ENCODE measurements around the gene LONP1.
"Not testable (repeated sequence)": the region's sequence is repeated elsewhere in the genome, so short reads cannot be mapped to it uniquely, and the experiment has no call there.

Gene LONP1

GRCh38 chr19:5707576-5708575 lies 12.1 kb downstream of the LONP1 start:
- TF ChIP-seq L3MBTL2 (conservative IDR thresholded peaks at IDR 0.05) (no peak), BHLHE40 (IDR thresholded peaks at IDR 0.05; ENCODE audit: borderline replicate concordance) (no peak)
- no peak for DNase-seq (ENCODE audit: extremely low spot score)
- POLR2A ChIA-PET: interaction anchor here (1.4 to 3.6 kb wide), 2 partner anchors 9 to 11 kb away, joined by 6 to 12 read pairs; no protein-coding TSS in a partner anchor
- CTCF ChIA-PET: interaction anchor here (1.0 kb wide), 1 partner anchor 19 kb away, joined by 4 read pairs; no protein-coding TSS in a partner anchor

- ChIA-PET CTCF (interaction anchor here (1.0 kb wide), 1 partner anchor 18 kb away, joined by 4 read pairs; no protein-coding TSS in a partner anchor), POLR2A (interaction anchor here (1.0 to 3.6 kb wide), 3 partner anchors 8 to 12 kb away, joined by 3 to 12 read pairs (median 6); no protein-coding TSS in a partner anchor)
- TF ChIP-seq FOXA1 (IDR thresholded peaks at IDR 0.05): no peak
- no peak for TF ChIP-seq L3MBTL2 (conservative IDR thresholded peaks at IDR 0.05)
- TF ChIP-seq LEF1 (IDR thresholded peaks at IDR 0.05; ENCODE audit: borderline replicate concordance): no peak
- TF ChIP-seq NFRKB (IDR thresholded peaks at IDR 0.05): no peak
- no peak for TF ChIP-seq CTBP1 (IDR thresholded peaks at IDR 0.05; ENCODE audit: borderline replicate concordance)
- TF ChIP-seq, protein P1, sequence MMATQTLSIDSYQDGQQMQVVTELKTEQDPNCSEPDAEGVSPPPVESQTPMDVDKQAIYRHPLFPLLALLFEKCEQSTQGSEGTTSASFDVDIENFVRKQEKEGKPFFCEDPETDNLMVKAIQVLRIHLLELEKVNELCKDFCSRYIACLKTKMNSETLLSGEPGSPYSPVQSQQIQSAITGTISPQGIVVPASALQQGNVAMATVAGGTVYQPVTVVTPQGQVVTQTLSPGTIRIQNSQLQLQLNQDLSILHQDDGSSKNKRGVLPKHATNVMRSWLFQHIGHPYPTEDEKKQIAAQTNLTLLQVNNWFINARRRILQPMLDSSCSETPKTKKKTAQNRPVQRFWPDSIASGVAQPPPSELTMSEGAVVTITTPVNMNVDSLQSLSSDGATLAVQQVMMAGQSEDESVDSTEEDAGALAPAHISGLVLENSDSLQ (IDR thresholded peaks at IDR 0.05): no peak
- no peak for TF ChIP-seq ARNT (IDR thresholded peaks at IDR 0.05)
- no peak for TF ChIP-seq BHLHE40 (IDR thresholded peaks at IDR 0.05; ENCODE audit: borderline replicate concordance)
- TF ChIP-seq FOXM1 (IDR thresholded peaks at IDR 0.05; ENCODE audit: borderline replicate concordance): no peak
- no peak for TF ChIP-seq ZNF384 (IDR thresholded peaks at IDR 0.05)
- TF ChIP-seq SUZ12 (IDR thresholded peaks at IDR 0.05): no peak
- no peak for TF ChIP-seq ELF4 (IDR thresholded peaks at IDR 0.05)
- no peak for TF ChIP-seq TARDBP (IDR thresholded peaks at IDR 0.05)
- TF ChIP-seq FOXK2 (IDR thresholded peaks at IDR 0.05): no peak
- no peak for TF ChIP-seq HDGF (IDR thresholded peaks at IDR 0.05; ENCODE audit: borderline replicate concordance)
- no peak for DNase-seq (ENCODE audit: extremely low spot score)
Measured at GRCh38 chr19:5706876-5707573, 12.9 kb downstream of the LONP1 start.

- DNase-seq (ENCODE audit: extremely low spot score): no peak
- ChIA-PET CTCF (no interaction called here), POLR2A (interaction anchor here (1.0 to 3.6 kb wide), 3 partner anchors 9 to 15 kb away, joined by 3 to 12 read pairs (median 3); partner anchors contain the start of genes CATSPERD and LONP1)
- no peak for TF ChIP-seq SP1 (IDR thresholded peaks at IDR 0.05)
- TF ChIP-seq NFRKB (IDR thresholded peaks at IDR 0.05): no peak
- no peak for TF ChIP-seq LEF1 (IDR thresholded peaks at IDR 0.05; ENCODE audit: borderline replicate concordance)
- no peak for TF ChIP-seq L3MBTL2 (conservative IDR thresholded peaks at IDR 0.05)
- TF ChIP-seq ELF4 (IDR thresholded peaks at IDR 0.05): no peak
- TF ChIP-seq TARDBP (IDR thresholded peaks at IDR 0.05): no peak
- no peak for TF ChIP-seq FOXM1 (IDR thresholded peaks at IDR 0.05; ENCODE audit: borderline replicate concordance)
- TF ChIP-seq ARNT (IDR thresholded peaks at IDR 0.05): no peak
- no peak for TF ChIP-seq FOXK2 (IDR thresholded peaks at IDR 0.05)
- TF ChIP-seq ZNF384 (IDR thresholded peaks at IDR 0.05): no peak
- no peak for TF ChIP-seq SUZ12 (IDR thresholded peaks at IDR 0.05)
- TF ChIP-seq HDGF (IDR thresholded peaks at IDR 0.05; ENCODE audit: borderline replicate concordance): no peak
- TF ChIP-seq FOXA1 (IDR thresholded peaks at IDR 0.05): no peak
- TF ChIP-seq, protein P1 (IDR thresholded peaks at IDR 0.05): no peak
Measured at GRCh38 chr19:5705552-5705951, 14.4 kb downstream of the LONP1 start.

- no peak for DNase-seq (ENCODE audit: extremely low spot score)
Measured at GRCh38 chr19:5703819-5704818, 15.8 kb downstream of the LONP1 start.

DNA sequence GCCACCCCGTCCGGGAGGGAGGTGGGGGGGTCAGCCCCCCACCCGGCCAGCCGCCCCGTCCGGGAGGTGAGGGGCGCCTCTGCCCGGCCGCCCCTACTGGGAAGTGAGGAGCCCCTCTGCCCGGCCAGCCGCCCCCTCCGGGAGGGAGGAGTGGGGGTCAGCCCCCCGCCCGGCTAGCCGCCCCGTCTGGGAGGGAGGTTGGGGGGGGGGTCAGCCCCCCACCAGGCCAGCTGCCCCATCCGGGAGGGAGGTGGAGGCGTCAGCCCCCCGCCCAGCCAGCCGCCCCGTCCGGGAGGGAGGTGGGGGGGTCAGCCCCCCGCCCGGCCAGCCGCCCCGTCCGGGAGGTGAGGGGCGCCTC lies 17.9 kb downstream of the LONP1 start:
- POLR2A ChIA-PET; CTCF ChIA-PET; DNase-seq (ENCODE audit: extremely low spot score): not testable (repeated sequence)

More at GRCh38 chr19:5703819-5704818, 15.8 kb downstream of the LONP1 start:
- CTCF ChIA-PET: interaction anchor here (0.8 kb wide), 1 partner anchor 16 kb away, joined by 3 read pairs; no protein-coding TSS in a partner anchor
- POLR2A ChIA-PET: no interaction called here
- no peak for TF ChIP-seq ARNT (IDR thresholded peaks at IDR 0.05)
- TF ChIP-seq HDGF (IDR thresholded peaks at IDR 0.05; ENCODE audit: borderline replicate concordance): no peak
- TF ChIP-seq FOXM1 (IDR thresholded peaks at IDR 0.05; ENCODE audit: borderline replicate concordance): no peak
- TF ChIP-seq L3MBTL2 (conservative IDR thresholded peaks at IDR 0.05): no peak
